ENCODE measurements around the gene LRRC28.
A peak's percentile ranks its signal among the peaks of the same experiment; 100 is the strongest.

Gene LRRC28

GRCh38 chr15:99345242-99345641 lies 94.0 kb downstream of the LRRC28 start:
- no peak for DNase-seq

GRCh38 chr15:99345832-99346462 lies 94.7 kb downstream of the LRRC28 start:
- no peak for DNase-seq

- no peak for DNase-seq
These were observed 96.3 kb downstream of the LRRC28 start for GRCh38 chr15:99347574-99347973.

GRCh38 chr15:99348412-99348811 lies 97.1 kb downstream of the LRRC28 start:
- no peak for DNase-seq

DNA sequence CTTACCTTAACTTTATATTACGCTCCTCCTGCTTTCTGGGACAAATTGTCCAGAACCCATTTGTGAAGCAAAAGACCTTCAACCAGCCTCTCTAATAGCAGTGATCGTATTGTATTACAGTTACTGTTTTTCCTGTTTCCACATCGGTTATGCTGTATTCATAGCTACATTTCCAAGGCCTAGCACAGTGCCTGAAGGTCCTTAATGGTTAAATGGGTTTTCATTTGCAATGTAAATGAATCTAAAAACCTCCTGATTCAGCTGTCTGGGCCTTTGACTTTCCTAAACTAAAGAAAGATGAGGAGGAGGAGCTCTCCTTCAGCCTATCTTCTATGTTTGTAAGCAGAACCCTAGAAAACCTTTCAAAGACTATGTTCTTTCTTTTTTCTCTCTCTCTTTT lies 99.1 kb downstream of the LRRC28 start:
- DNase-seq, result no peak

DNA sequence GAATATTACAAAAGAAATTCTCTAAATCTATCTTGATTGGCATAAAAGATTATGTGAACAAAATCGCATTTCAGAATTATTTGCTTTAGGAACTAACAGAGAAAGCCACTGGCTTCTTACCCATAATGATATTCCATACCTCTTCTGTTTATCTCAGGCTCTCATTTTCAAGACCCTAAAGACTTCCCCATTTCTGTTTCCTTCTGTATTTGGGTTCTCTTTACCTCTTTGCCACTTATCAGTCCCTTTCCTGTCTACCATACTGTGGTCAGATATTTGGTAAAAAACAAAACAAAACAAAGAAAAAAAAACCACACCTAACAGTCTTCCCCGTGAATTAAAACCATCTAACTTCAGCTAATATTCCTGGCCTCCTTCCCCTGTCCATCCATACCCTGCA lies 108.5 kb downstream of the LRRC28 start:
- DNase-seq, result no peak

GRCh38 chr15:99361545-99362185 lies 110.4 kb downstream of the LRRC28 start:
- DNase-seq, result peak in 1 of 3 donors; percentile 13

DNA sequence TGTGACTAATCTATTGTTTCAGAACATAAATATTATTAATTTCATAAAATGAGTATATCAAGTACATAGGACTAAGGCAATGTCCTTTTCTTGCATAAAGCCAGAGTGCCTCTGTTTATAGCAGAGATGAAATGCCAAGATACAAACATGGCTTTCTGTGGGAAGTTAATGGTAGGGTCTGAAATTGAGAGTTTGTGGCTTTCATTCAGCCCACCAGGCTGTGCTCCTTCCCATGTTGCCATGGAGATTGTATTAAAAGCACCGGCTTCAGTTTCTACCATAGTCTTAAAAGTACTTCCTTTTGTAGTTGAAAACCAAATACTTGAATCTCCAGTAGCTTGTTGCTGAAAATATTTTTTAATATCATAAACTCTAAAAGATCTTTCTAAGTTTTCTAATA lies 114.0 kb downstream of the LRRC28 start:
- no peak for DNase-seq

GRCh38 chr15:99366013-99366412 lies 114.7 kb downstream of the LRRC28 start:
- no peak for DNase-seq

DNA sequence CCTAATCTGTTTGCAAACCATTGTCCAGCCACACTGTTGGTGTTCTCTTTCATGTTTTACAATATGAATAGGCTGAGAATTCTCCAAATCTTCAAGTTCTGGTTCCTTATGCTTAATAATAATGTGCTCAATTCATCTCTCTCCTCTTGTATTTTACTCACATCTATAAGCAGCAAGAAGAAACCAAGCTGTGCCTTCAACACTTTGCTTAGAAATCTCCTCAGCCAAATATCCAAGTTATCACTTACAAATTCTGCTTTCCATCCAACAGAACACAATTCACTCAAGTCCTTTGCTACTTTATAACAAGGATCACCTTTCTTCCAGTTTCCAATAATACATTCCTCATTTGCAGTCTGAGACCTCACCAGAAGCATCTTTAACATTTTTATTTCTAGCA lies 117.5 kb downstream of the LRRC28 start:
- DNase-seq, result no peak

DNA sequence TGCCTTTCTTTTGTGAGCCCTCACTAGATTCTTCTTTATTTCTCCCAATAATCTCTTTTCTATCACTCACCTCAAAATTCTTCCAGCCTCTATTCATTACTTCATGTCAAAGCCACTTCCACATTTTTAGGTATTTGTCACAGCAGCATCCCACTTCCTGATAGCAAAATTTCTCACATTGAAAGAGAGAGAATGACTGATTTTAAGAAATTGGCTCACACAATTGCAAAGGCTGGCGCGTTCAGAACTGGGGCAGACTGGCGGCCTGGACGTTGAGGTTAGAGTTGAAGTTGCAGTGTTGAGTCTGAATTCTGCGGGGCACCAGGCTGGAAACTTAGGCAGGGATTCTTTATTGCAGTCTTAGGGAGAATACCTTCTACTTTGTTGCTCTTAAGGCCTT lies 117.9 kb downstream of the LRRC28 start:
- DNase-seq, result peak; percentile 39 to 58 (median 44)

DNA sequence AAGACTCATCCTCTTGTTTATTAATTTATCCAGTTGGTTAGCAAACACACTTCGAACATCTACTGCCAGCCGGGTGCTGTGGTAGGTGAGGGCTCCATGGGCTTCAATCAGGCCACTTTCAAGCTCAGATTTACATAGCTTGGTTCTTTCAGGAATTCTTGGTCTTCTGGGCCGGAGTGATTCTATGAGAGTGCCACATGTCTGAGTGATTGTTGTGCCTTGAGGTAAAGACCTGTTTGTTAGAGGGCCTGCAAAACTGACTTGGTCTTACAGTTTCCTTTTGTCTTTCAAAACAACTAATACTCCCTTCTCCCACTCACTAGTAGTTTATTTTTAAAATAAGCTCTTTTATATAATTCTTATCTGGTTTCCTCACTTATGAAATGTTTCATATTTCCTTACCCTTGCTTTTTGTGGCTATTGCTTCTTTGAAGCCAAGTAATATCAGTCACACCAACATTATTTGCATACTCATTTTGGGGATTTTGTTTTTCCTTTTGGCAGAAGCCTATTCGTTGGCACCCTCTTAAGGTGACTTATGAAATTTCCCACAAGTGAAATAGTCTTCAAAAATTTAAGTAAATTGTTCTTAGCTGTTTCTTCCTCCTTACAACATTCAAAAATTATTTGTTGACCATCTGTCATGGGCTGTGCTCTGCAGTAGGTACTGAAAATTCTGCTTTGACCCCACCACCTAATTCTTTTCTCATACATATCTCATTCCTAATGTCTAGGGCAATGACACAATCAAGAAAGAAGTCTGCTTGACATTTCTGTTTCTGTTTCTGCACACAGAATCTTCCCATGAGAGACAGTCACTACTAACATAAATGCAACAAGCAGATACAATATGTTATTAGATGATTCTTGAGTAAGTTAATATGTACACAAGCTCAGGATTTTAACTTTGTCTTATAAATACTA lies 120.2 kb downstream of the LRRC28 start:
- peak; percentile 51 to 83 (median 75) for DNase-seq

GRCh38 chr15:99385005-99385669 lies 133.9 kb downstream of the LRRC28 start:
- peak in 1 of 3 donors; percentile 22 for DNase-seq

- peak in 1 of 3 donors; percentile 23 for DNase-seq
These were observed 134.6 kb downstream of the LRRC28 start for GRCh38 chr15:99385865-99386264.

DNA sequence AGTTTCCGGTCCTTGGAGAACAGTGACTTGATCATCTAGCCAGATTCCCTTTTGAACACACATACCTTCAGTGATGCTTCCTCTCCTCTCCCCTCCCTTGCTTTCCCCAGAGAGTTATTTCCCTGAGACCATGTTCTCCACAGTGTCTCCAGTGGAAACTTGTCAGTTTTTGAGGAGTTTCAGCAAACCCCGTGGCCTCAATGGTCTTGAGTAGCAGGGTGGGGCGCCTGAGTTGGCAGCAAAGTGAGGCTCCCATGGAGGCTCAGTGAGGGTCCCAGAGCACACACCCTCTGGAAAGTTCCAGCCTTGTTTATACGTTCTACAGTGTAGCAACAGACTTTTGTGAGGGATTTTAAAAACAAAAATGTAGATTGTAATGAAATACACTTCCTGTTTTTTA lies 135.1 kb downstream of the LRRC28 start:
- no peak for DNase-seq

- peak in 1 of 3 donors; percentile 14 for DNase-seq
These were observed 136.3 kb downstream of the LRRC28 start for GRCh38 chr15:99387421-99388168.

GRCh38 chr15:99390667-99391066 lies 139.4 kb downstream of the LRRC28 start:
- DNase-seq, result no peak

DNA sequence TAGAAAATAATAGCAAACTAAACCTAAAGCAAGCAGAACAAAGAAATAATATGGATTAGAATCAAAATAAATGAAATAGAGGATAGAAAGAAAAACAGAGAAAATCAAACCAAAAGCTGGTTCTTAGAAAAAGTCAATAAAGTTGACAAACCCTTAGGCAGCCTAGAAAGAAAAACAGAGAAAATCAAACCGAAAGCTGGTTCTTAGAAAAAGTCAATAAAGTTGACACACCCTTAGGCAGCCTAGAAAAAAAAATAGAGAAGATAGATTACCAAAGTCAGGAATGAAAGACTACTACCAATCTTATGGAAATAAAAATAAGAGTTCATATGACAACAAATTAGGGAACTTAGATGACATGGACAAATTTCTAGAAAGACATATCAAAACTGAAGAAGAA lies 142.4 kb downstream of the LRRC28 start:
- DNase-seq, result peak in 1 of 3 donors; percentile 19

DNA sequence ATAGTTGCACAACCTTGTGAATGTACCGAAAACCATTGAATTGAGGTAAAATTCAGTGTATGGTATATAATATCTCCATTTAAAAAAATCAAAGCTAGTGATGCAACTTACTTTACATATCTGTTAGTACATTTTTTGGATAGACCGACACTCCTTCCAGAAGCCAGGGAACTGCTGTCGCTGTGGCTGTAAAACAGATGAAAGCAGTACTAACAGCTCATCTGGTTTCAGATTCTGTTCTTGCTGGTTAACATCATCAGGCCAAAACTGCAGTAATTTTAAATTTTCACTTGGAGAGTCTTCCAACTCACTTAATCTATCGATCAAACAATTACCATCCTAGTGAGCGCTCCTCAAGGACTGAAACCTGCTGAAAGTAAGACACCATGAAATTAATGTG lies 145.1 kb downstream of the LRRC28 start:
- peak in 2 of 3 donors; percentile 18 to 24 for DNase-seq

GRCh38 chr15:99399061-99399460 lies 147.8 kb downstream of the LRRC28 start:
- peak in 2 of 3 donors; percentile 8 to 16 for DNase-seq

GRCh38 chr15:99399618-99400017 lies 148.3 kb downstream of the LRRC28 start:
- DNase-seq, result peak in 2 of 3 donors; percentile 24 to 30

DNA sequence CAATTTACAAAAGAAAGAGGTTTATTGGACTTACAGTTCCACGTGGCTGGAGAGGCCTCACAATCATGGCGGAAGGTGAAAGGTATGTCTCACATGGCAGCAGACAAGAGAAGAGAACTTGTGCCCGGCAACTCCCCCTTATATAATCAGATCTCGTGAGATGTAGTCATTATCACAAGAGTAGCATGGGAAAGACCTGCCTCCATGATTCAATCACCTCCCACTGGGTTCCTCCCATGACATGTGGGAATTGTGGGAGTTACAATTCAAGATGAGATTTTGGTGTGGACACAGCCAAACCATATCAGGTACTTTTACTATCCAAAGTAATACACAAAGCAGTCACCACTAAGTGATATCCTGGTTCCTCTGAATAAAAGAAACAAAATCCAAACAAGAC lies 149.9 kb downstream of the LRRC28 start:
- DNase-seq, result peak; percentile 69 to 79 (median 74)
